Measurements from ENCODE around the gene HMHB1.
"Not testable (repeated sequence)": the region's sequence is repeated elsewhere in the genome, so short reads cannot be mapped to it uniquely, and the experiment has no call there.

Gene HMHB1

GRCh38 chr5:143801252-143801939 is 10.6 kb upstream of the HMHB1 start:
- no peak for TF ChIP-seq CTCF (IDR thresholded peaks at IDR 0.05; ENCODE audit: borderline replicate concordance, insufficient read depth, low read depth, low read length)
- no peak overlapping the region for H3K4me3 ChIP-seq (ENCODE audit: low read depth, low read length)

- no peak overlapping the region for H3K4me3 ChIP-seq (ENCODE audit: low read depth, low read length)
- TF ChIP-seq CTCF (IDR thresholded peaks at IDR 0.05; ENCODE audit: borderline replicate concordance, insufficient read depth, low read depth, low read length) = no peak
These were observed 6.1 kb upstream of the HMHB1 start for GRCh38 chr5:143805861-143806260.

DNA sequence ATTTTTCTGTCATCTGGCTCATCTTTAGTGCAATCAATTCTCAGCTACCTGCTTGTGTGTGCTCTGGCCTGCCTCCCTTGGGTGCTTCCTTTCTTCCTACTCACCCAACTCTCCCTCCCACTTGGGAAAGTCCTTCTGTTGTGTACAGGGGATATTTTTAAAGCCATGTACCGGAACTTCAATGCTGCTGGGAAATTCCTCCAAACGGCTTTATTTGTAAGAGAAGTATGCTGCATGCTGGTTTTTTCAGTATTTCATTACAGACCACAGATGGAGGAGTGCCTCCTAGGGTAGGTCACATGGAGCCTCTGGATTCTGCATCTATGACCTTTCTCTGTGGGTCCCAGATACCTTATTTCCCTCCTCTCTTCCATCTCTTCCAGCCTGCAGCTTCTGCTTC is 5.4 kb upstream of the HMHB1 start:
- H3K4me3 ChIP-seq (ENCODE audit: low read depth, low read length) = peak overlapping the region; percentile 19
- no peak for TF ChIP-seq CTCF (IDR thresholded peaks at IDR 0.05; ENCODE audit: borderline replicate concordance, insufficient read depth, low read depth, low read length)

DNA sequence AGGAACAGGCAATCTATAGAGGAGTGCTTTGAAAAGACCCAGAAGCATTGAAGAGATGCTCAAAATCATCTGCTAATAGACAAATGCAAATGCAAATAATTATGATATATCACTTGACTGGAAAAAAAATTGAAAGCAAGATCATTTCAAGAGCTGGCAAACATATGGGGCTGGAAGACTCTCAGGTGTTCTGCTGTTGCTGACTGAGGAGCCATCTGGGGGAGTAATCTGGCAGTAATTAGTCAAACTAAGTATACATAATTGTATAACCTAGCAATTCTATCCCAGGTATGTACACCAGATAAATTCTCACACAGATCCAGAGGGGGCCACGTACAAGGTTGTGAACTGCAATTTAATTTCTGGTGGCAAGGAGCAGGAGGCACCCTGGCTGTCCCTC is 4.6 kb upstream of the HMHB1 start:
- H3K4me3 ChIP-seq (ENCODE audit: low read depth, low read length) = no peak overlapping the region

GRCh38 chr5:143816370-143816769 is 4.4 kb downstream of the HMHB1 start:
- not testable (repeated sequence) for H3K4me3 ChIP-seq (ENCODE audit: low read depth, low read length)

More for the DNA sequence above, 4.6 kb upstream of the HMHB1 start:
- TF ChIP-seq CTCF (IDR thresholded peaks at IDR 0.05; ENCODE audit: borderline replicate concordance, insufficient read depth, low read depth, low read length) = no peak

GRCh38 chr5:143819716-143820115 is 7.8 kb downstream of the HMHB1 start:
- H3K4me3 ChIP-seq (ENCODE audit: low read depth, low read length) = no peak overlapping the region
- no peak for TF ChIP-seq CTCF (IDR thresholded peaks at IDR 0.05; ENCODE audit: borderline replicate concordance, insufficient read depth, low read depth, low read length)

- TF ChIP-seq CTCF (IDR thresholded peaks at IDR 0.05; ENCODE audit: borderline replicate concordance, insufficient read depth, low read depth, low read length) = no peak
- H3K4me3 ChIP-seq (ENCODE audit: low read depth, low read length) = no peak overlapping the region
These were observed 8.5 kb downstream of the HMHB1 start for GRCh38 chr5:143820451-143820850.
